Bronchial epithelial cell (primary cell): ENCODE measurements around the gene COL6A3. TPM values are rescaled to one million over a fixed set of nuclear protein-coding genes. Genes with fewer than 3 reads are reported as not detected.

Source experiments
- DNase-seq: peaks from one replicate; pipeline ENCODE4 v3.0.0-alpha.2; 2010; ENCODE audit warnings: low read depth
- FAIRE-seq: peaks from 2 replicates; lab custom pipeline; 2011; peaks lifted over from hg19 to GRCh38; lab: Jason Lieb, UNC
- H3K27me3 ChIP-seq: 2 replicates; pipeline ENCODE4 v1.5.1; 2011; ENCODE audit warnings: low read length; ENCODE audit not compliant: control insufficient read depth, insufficient read depth
- H3K36me3 ChIP-seq: 2 replicates; pipeline ENCODE4 v1.5.1; 2011; ENCODE audit warnings: low read length; ENCODE audit not compliant: control insufficient read depth, insufficient read depth
- H3K4me3 ChIP-seq: 2 replicates; pipeline ENCODE4 v1.5.1; 2011; ENCODE audit warnings: mild to moderate bottlenecking, low read depth, low read length, control low read depth
- CTCF ChIP-seq: IDR thresholded peaks from 2 replicates; pipeline ENCODE4 v1.5.1; 2011; ENCODE audit warnings: mild to moderate bottlenecking, moderate library complexity, low read length, control low read depth, inconsistent platforms; ENCODE audit not compliant: insufficient read depth, severe bottlenecking
- total RNA-seq: library from RNA; depleted of rRNA; stranded (reverse); fragments of >200 nt; gene quantifications from 2 replicates; pipeline ENCODE4 v1.2.1, GENCODE V29; 2014

COL6A3 gene
- total RNA-seq, 1 donor from 2014 or later: 16.6 TPM

DNA sequence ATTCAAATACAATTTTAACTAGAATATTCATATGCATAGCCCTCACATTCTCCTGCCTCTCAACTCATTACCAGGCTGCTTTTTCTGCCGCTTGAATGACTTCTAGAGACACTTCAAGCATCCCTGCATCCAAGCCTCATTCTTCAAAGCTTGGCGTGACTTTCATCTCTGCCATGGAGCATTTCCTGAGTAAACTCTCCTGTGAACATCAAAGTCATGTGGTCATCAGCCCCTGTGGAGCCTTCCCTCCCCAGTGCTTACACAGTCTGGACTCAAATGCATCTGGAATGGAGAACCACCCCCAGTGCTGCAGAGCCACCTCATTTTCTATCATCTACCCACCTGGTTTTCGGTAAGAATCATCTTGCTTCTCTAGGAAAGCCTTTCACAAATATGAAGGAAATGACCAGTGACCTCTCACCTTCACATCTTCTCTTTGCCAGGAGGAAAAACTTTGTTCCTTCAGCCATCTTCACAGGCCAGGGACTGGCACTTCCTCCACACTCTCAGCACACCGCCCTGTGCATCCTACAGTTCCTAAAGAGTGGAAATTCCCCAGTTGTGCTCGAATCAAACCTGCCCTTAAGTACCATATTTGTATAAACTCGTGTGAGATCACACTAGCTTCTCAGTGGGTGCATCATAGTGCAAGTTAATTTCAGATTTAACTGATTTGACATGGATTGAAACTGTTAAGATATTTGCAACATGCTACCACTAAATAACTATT lies 116.4 kb downstream of the COL6A3 start:
- no peak for FAIRE-seq
- DNase-seq: no peak
- no peaks in the 10 kb centered on the region for H3K36me3 ChIP-seq
- no peak for TF ChIP-seq CTCF
- no peak overlapping the region for H3K4me3 ChIP-seq
- no peaks in the 10 kb centered on the region for H3K27me3 ChIP-seq

DNA sequence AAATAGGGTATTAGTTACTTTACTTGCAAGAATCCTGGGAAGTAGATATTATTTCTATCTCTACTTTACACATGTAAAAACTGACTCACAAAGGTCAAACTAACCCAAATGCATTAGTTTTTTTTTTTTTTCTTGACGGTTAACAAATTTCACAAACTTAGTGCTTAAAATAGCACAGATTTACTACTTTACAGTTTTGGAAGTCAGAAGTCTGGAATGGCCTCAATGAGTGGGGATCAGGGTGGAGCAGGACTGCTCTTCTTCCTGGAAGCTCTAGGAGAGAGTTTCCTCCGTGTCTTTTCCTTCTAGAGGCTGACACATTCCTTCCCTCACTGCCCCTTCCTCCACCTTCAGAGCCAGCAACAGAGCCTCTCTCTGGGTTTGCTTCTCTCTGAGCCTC lies 117.2 kb downstream of the COL6A3 start:
- Histone ChIP-seq H3K36me3 (no peaks in the 10 kb centered on the region), H3K4me3 (no peak overlapping the region), H3K27me3 (no peaks in the 10 kb centered on the region)
- DNase-seq: no peak
- no peak for FAIRE-seq
- TF ChIP-seq CTCF: no peak

DNA sequence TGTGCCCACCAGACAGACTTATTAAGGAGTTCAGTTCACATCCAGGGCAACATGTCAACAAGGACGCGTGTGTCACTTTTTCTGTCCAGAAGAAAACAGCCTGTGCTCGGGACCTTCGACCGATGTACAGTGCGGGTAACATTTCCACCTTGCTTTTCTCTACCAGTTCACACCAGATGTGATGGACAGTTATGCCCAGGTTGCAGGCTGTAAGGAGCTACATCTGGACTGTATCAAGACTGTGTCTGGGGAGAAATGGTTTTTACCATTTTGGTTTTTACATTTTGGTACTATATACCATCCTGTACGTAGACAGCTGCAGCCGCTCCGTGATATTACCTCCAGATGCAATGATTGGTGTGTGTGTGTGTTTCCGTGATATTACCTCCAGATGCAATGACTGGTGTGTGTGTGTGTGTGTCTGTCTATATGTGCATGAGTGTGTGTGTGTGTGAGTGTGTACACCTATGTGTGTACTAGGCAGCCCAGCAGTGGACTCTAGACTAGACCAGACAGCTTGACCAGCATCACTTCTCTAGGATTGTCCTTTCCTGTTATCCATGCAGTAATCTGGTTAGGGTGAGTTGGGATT lies 118.0 kb downstream of the COL6A3 start:
- no peak for TF ChIP-seq CTCF
- FAIRE-seq (peak; percentile 90), DNase-seq (no peak)
- H3K27me3 ChIP-seq: no peaks in the 10 kb centered on the region
- H3K36me3 ChIP-seq: no peaks in the 10 kb centered on the region
- H3K4me3 ChIP-seq: no peak overlapping the region

- Histone ChIP-seq H3K36me3 (no peaks in the 10 kb centered on the region), H3K27me3 (no peaks in the 10 kb centered on the region), H3K4me3 (no peak overlapping the region)
- no peak for FAIRE-seq
- no peak for DNase-seq
- no peak for TF ChIP-seq CTCF
Measured at GRCh38 chr2:237294460-237294859, 119.5 kb downstream of the COL6A3 start.

- DNase-seq (no peak), FAIRE-seq (no peak)
- H3K36me3 ChIP-seq: no peaks in the 10 kb centered on the region
- H3K27me3 ChIP-seq: no peaks in the 10 kb centered on the region
- TF ChIP-seq CTCF: no peak
- no peak overlapping the region for H3K4me3 ChIP-seq
Measured at GRCh38 chr2:237293978-237294377, 120.0 kb downstream of the COL6A3 start.
